Measurements from ENCODE around the gene MAP3K14. TPM values are rescaled to one million over a fixed set of nuclear protein-coding genes. Genes with fewer than 3 reads are reported as not detected.

The MAP3K14 gene
- total RNA-seq: 1 to 10 TPM; 1.4 to 5.0 (median 3.2) TPM

- ATAC-seq (replicated peaks in 6 of 8): peak; percentile 51 to 79 (median 57)
- H3K4me1 ChIP-seq (replicated peaks in 1 of 2): peaks cover 28 to 32% of the 10 kb centered on the region in 2 donors
- H3K27ac ChIP-seq: peak within 1 kb of the TSS; percentile 80 to 82
- 0% methylated on average over 3 of the region's 83 CpGs; no CpG with 5 or more reads in 9 of the 10 experiments for WGBS, 10 experiments
- peak within 1 kb of the TSS; percentile 58 to 84 (median 61) for H3K4me3 ChIP-seq
- in situ Hi-C loops (cut with MboI; ENCODE audit: low pct_unique_long_range_greater_than_20kb in 2 of 9, low sequenced_read_pairs in 9 of 9, unreplicated experiment in 9 of 9): no loop called here
Observed at GRCh38 chr17:45316434-45317110, at the start of gene MAP3K14. MAP3K14 (minus strand) TSS chr17:45317020; CDS start chr17:45290745, 26,275 bp downstream.

- 43 to 100% (median 83%) methylated on average over 1 to 3 of the region's 3 CpGs; no CpG with 5 or more reads in 5 of the 10 experiments for WGBS, 10 experiments
- ATAC-seq (replicated peaks in 6 of 8): no peak
- in situ Hi-C loops (cut with MboI; ENCODE audit: low pct_unique_long_range_greater_than_20kb in 2 of 9, low sequenced_read_pairs in 9 of 9, unreplicated experiment in 9 of 9): no loop called here
- peaks cover 0 to 5% of the 10 kb centered on the region in 2 donors for H3K4me1 ChIP-seq (replicated peaks in 1 of 2)
- H3K4me3 ChIP-seq: no peak overlapping the region
- H3K27ac ChIP-seq: no peak overlapping the region
Observed at GRCh38 chr17:45366049-45366448, 49.2 kb upstream of the MAP3K14 start.

DNA sequence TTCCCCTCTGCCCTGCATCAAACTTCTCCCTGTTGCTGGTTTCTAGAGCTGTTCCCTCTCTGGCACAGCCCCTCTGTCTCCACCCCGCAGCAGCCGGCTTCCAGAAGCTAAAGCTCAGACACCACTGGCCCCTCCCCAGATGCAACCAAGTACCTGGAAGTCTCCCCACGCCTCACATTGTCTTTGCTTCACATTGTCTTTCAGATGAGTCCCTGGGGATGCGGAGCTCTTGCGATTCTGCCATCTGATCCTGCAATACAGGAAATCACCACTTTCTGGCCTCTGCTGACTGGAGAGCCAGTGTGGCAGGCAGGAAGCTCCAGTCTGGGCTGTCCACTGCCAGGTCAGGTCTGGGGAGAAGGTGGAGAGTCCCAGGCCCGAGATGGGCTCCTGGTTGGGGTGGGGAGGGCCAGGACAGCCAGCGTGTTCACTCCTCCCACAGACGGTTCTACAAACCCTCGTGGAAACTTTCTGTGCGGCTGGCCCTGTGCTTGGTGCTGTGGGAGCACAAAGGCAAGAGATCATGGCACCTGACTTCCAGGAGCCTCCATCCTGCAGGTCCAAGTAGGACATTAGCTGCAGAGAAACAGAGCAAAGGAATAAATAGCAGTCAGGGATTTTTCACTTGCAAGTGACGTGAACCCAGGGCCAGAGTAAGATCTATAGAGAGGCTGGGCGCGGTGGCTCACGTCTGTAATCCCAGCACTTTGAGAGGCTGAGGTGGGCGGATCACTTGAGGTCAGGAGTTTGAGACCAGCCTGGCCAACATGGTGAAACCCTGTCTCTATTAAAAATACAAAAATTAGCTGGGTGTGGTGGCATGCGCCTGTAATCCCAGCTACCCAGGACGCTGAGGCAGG lies 47.9 kb upstream of the MAP3K14 start:
- no peak overlapping the region for H3K4me3 ChIP-seq
- peak in 7 of 8 experiments; percentile 32 to 75 (median 53) for ATAC-seq (replicated peaks in 6 of 8)
- WGBS, 10 experiments: 11 to 84% (median 56%) methylated on average over 2 to 10 of the region's 17 CpGs; no CpG with 5 or more reads in 1 of the 10 experiments
- no peak overlapping the region for H3K27ac ChIP-seq
- H3K4me1 ChIP-seq (replicated peaks in 1 of 2): peaks cover 0 to 5% of the 10 kb centered on the region in 2 donors
- in situ Hi-C loops (cut with MboI; ENCODE audit: low pct_unique_long_range_greater_than_20kb in 2 of 9, low sequenced_read_pairs in 9 of 9, unreplicated experiment in 9 of 9): no loop called here

GRCh38 chr17:45363498-45363897 lies 46.7 kb upstream of the MAP3K14 start:
- no peak overlapping the region for H3K4me3 ChIP-seq
- no peak for ATAC-seq (replicated peaks in 6 of 8)
- no peak overlapping the region for H3K27ac ChIP-seq
- in situ Hi-C loops (cut with MboI; ENCODE audit: low pct_unique_long_range_greater_than_20kb in 2 of 9, low sequenced_read_pairs in 9 of 9, unreplicated experiment in 9 of 9): no loop called here
- H3K4me1 ChIP-seq (replicated peaks in 1 of 2): peaks cover 0 to 5% of the 10 kb centered on the region in 2 donors
- 67 to 100% (median 84%) methylated on average over 1 to 3 of the region's 3 CpGs; no CpG with 5 or more reads in 2 of the 10 experiments for WGBS, 10 experiments

DNA sequence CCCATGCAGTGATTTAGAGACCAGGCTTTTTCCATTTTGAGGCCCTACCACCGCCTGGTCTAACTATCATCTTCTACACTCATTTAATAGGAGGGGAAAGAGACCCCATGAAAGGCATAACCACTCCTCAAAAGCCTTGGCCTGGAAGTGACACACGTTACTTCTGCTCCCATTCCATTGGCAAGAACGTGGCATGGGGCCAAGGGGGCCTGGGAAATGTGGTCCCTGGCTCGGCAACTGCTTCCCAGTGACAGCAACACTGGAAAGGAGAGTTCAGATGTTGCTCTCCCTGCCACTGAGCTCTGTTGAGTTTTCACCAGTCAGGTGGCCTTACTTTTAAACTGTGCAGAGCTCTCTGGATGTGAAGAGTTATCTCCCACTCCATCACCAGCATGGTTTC lies 45.2 kb upstream of the MAP3K14 start:
- WGBS, 10 experiments: 10 to 100% (median 60%) methylated on average over 1 to 4 of the region's 4 CpGs; no CpG with 5 or more reads in 2 of the 10 experiments
- in situ Hi-C loops (cut with MboI; ENCODE audit: low pct_unique_long_range_greater_than_20kb in 2 of 9, low sequenced_read_pairs in 9 of 9, unreplicated experiment in 9 of 9): no loop called here

GRCh38 chr17:45361451-45361850 lies 44.6 kb upstream of the MAP3K14 start:
- no peak for ATAC-seq (replicated peaks in 6 of 8)
- Histone ChIP-seq H3K4me3 (no peak overlapping the region), H3K27ac (no peak overlapping the region), H3K4me1 (replicated peaks in 1 of 2) (peaks cover 0 to 5% of the 10 kb centered on the region in 2 donors)
- in situ Hi-C loops (cut with MboI; ENCODE audit: low pct_unique_long_range_greater_than_20kb in 2 of 9, low sequenced_read_pairs in 9 of 9, unreplicated experiment in 9 of 9): no loop called here
- WGBS, 10 experiments: 0 to 83% (median 67%) methylated on average over 1 to 2 of the region's 3 CpGs; no CpG with 5 or more reads in 3 of the 10 experiments

More for the DNA sequence above, 45.2 kb upstream of the MAP3K14 start:
- no peak overlapping the region for H3K4me3 ChIP-seq
- no peak overlapping the region for H3K27ac ChIP-seq
- peaks cover 0 to 5% of the 10 kb centered on the region in 2 donors for H3K4me1 ChIP-seq (replicated peaks in 1 of 2)
- ATAC-seq (replicated peaks in 6 of 8): no peak

- no peak overlapping the region for H3K4me3 ChIP-seq
- 71 to 95% (median 82%) methylated on average over 3 to 5 of the region's 5 CpGs; no CpG with 5 or more reads in 1 of the 10 experiments for WGBS, 10 experiments
- no peak for ATAC-seq (replicated peaks in 6 of 8)
- H3K27ac ChIP-seq: no peak overlapping the region
- in situ Hi-C loops (cut with MboI; ENCODE audit: low pct_unique_long_range_greater_than_20kb in 2 of 9, low sequenced_read_pairs in 9 of 9, unreplicated experiment in 9 of 9): no loop called here
- H3K4me1 ChIP-seq (replicated peaks in 1 of 2): no peaks in the 10 kb centered on the region
Observed at GRCh38 chr17:45357364-45357997, 40.7 kb upstream of the MAP3K14 start.

- ATAC-seq (replicated peaks in 6 of 8): peak in 1 of 8 experiments; percentile 35
- Histone ChIP-seq H3K4me1 (replicated peaks in 1 of 2) (no peaks in the 10 kb centered on the region), H3K4me3 (no peak overlapping the region), H3K27ac (no peak overlapping the region)
- WGBS, 10 experiments: 20 to 80% (median 51%) methylated on average over 1 to 2 of the region's 2 CpGs; no CpG with 5 or more reads in 2 of the 10 experiments
- in situ Hi-C loops (cut with MboI; ENCODE audit: low pct_unique_long_range_greater_than_20kb in 2 of 9, low sequenced_read_pairs in 9 of 9, unreplicated experiment in 9 of 9): no loop called here
Observed at GRCh38 chr17:45355087-45355486, 38.3 kb upstream of the MAP3K14 start.

- no peak for ATAC-seq (replicated peaks in 6 of 8)
- no peaks in the 10 kb centered on the region for H3K4me1 ChIP-seq (replicated peaks in 1 of 2)
- WGBS, 10 experiments: 60 to 100% (median 90%) methylated on average over 1 to 4 of the region's 4 CpGs; no CpG with 5 or more reads in 3 of the 10 experiments
Observed at GRCh38 chr17:45353043-45353442, 36.2 kb upstream of the MAP3K14 start.

DNA sequence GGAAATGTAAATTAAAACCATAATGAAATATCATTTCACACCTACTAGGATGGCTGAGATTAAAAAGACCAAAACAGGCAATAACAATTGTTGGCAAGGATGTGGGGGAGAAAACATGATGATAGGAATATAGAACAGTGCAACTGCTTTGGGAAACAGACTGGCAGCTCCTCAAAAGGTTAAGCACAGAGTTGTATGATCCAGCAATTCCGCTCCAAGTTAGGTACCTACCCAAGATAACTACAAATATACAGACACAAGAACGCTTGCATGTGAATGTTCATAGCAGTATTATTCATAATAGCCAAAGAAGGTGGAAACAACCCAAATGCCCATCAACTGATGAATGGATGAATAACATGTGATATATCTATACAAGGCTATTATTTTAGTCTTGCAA lies 35.0 kb upstream of the MAP3K14 start:
- in situ Hi-C loops (cut with MboI; ENCODE audit: low pct_unique_long_range_greater_than_20kb in 2 of 9, low sequenced_read_pairs in 9 of 9, unreplicated experiment in 9 of 9): no loop called here
- Histone ChIP-seq H3K27ac (no peak overlapping the region), H3K4me3 (no peak overlapping the region), H3K4me1 (replicated peaks in 1 of 2) (no peaks in the 10 kb centered on the region)
- WGBS, 10 experiments: 60 to 100% (median 90%) methylated on average over 1 to 2 of the region's 2 CpGs
- no peak for ATAC-seq (replicated peaks in 6 of 8)

More at GRCh38 chr17:45353043-45353442, 36.2 kb upstream of the MAP3K14 start:
- in situ Hi-C loops (cut with MboI; ENCODE audit: low pct_unique_long_range_greater_than_20kb in 2 of 9, low sequenced_read_pairs in 9 of 9, unreplicated experiment in 9 of 9): no loop called here
- Histone ChIP-seq H3K4me3 (no peak overlapping the region), H3K27ac (no peak overlapping the region)

DNA sequence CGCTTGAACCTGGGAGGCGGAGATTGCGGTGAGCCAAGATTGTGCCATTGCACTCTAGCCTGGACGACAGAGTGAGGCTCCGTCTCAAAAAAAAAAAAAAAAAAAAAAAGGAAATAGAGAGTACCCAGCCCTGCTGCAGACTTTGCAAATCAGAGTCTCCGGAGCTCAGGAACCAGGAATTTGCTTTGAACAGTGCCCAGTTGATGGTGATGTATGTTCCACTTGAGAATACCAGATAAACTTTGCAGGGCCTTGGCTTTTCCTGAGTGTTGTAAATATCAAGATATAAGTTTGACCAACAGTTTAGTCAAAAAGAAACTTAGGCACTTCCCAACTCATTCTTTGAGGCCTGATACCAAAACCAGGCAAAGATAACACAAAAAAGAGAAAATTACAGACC lies 30.6 kb upstream of the MAP3K14 start:
- no peak overlapping the region for H3K4me3 ChIP-seq
- no peak for ATAC-seq (replicated peaks in 6 of 8)
- no peak overlapping the region for H3K27ac ChIP-seq
- H3K4me1 ChIP-seq (replicated peaks in 1 of 2): no peaks in the 10 kb centered on the region
- in situ Hi-C loops (cut with MboI; ENCODE audit: low pct_unique_long_range_greater_than_20kb in 2 of 9, low sequenced_read_pairs in 9 of 9, unreplicated experiment in 9 of 9): no loop called here
- 50 to 94% (median 83%) methylated on average over 1 to 6 of the region's 6 CpGs; no CpG with 5 or more reads in 1 of the 10 experiments for WGBS, 10 experiments

DNA sequence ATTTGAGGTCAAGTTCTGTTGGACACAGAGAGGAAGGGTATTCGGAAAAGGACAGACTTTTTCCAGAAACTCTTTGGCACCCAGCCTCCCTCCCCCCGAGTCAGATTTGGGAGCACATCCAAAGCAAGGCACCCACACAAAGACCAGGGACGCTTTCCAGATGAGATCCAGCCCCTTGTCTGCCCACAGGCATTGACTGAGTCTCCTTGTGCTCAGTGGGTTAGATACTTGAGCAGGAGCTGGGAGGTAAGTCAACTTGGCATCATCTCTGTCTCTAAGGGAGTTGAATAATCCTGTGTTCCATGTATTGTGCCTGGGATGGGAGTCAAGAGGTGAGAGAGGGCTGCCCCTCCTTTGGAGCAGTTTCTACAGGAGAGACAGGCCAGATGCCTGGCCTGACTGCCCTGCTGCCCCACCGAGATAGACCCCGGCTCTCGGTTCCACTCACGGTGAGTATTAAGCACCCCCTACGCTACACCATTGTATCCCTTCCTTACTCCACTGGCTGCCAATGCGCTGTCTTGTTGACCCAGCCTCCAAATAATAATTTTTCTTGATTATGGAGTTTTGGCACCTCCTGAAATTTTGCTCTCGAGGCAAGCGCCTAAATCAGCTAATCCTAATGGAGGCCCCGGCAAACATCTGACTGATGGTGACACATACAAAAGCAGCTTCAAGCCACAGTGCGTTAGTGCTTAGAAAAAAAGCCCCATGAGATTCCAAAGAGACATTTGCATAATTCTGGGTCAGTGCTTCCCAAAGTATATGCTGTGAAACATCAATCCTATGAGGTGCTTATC lies 29.6 kb upstream of the MAP3K14 start:
- peak in 1 of 8 experiments; percentile 22 for ATAC-seq (replicated peaks in 6 of 8)
- 3 to 89% (median 76%) methylated on average over 1 to 10 of the region's 13 CpGs for WGBS, 10 experiments
- no peak overlapping the region for H3K27ac ChIP-seq

More for the DNA sequence above, 29.6 kb upstream of the MAP3K14 start:
- in situ Hi-C loops (cut with MboI; ENCODE audit: low pct_unique_long_range_greater_than_20kb in 2 of 9, low sequenced_read_pairs in 9 of 9, unreplicated experiment in 9 of 9): no loop called here
- Histone ChIP-seq H3K4me1 (replicated peaks in 1 of 2) (peaks cover 3 to 7% of the 10 kb centered on the region in 2 donors), H3K4me3 (no peak overlapping the region)

All from motor neuron (in vitro differentiated cells).